HG03135 (cell line): ENCODE measurements around the gene TSPAN10.
"Not testable (repeated sequence)": the region's sequence is repeated elsewhere in the genome, so short reads cannot be mapped to it uniquely, and the experiment has no call there.

Source experiments
- ATAC-seq: cut with Tn5 transposase; IDR thresholded peaks from one replicate; pipeline ENCODE4 v1.9.1; 2021; ENCODE audit warnings: mild to moderate bottlenecking, moderate library complexity; ENCODE audit not compliant: unreplicated experiment

Gene TSPAN10

DNA sequence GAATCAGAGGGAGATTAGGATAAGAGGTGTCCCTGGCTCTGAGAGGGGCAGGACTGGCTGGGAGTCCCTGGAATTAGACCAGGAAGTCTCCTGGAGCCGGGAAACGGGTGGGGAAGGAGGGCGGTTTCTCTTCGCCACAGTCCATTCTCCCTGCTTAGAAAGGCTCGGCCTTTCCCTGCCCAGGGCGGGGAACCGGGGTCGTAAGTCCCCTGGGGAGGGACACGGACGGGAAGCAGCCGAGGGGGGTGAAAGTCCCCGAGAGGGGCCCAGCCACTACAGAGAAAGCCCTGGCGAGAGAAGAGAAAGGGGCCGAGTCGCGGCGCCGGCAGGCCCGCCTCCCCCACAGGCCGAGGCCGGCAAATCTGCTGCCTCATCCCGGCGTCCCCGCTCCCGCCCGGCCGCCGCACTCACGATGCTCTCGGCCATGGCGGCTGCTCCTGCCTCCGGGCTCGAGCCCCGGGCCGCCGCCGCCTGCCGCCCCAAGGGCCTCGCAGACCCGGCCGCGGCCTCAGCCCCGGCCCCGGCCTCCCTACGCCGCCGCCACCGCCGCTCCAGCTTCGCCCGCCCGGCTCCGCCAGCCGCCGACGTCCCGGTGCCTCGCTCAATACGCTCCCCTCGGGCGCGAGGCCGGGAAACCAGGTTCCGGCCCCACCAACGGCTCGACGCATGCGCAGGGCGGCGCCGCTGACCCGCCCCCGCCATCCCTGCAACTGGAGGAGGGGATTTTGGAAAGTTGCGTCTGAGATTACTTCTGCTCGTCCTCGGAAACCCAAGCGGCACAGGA is at the start of gene TSPAN10, which contains the start of gene NPLOC4:
TSS of gene TSPAN10 (plus strand) at position 692 of the 784 bp plus-strand sequence. CDS start 5,217 bp downstream, outside the sequence.
TSS of gene NPLOC4 (minus strand) at position 608 of the 784 bp plus-strand sequence. CDS start at position 426, 182 bp downstream.
- ATAC-seq, result peak; percentile 73

DNA sequence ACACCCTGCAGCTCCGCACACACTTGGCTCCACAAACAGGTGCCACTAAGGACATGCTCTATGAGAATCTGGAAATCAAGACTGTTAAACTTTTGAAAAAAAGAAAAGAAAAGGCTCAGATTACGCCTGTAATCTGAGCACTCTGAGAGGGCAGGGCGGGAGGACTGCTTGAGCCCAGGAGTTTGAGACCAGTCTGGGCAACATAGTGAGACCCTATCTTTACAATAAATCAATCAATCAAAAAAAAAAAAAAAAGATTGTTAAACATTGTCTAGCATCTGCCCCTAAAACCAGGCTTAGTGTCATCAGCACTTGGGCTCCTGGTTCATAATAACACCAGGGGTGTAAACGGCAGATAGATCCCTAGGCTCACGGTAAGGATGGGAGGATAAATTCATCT is 47.4 kb upstream of the TSPAN10 start:
- no peak for ATAC-seq

DNA sequence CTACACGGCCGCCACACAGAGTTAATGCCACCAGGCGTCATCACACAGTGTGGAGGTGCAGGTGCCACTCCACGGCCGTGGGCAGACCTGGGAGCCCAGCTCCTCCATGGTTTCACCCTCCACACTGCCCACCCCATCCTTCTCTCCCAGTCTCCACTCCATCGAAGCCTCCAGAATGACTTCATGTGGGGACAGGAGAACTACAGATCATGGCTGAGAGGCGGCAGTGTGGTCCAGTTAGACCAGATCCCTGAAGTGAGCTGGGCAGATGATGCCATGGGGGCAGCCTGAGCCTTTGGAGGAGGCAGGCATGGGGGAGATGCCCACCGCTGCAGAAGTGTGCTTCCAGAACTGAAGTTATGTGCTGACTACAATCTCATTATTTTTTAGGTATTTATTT is 46.9 kb upstream of the TSPAN10 start:
- ATAC-seq, result no peak

DNA sequence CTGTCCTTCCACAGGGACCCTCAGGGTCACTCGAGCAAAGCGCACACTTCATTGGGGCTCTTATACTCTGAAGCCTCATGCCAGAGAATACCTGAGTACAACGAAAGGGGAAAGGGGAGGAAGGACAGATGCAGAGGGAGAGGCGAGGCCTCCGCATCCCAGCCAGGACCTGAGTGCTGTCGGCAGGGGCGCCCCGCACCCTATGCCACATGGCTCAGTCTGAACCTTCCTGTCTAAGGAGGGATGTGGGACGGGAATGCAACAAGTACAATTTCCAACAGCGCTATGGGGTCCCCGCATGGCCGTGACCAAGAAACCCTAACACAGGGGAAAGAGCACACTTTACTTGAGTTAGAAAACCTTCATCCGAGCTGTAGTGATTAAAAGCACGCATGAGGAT is 45.0 kb upstream of the TSPAN10 start:
- no peak for ATAC-seq

- ATAC-seq, result no peak
These were observed 43.7 kb upstream of the TSPAN10 start for GRCh38 chr17:81593105-81593871.

GRCh38 chr17:81599719-81600486 is 37.1 kb upstream of the TSPAN10 start:
- ATAC-seq, result no peak

- no peak for ATAC-seq
These were observed 35.4 kb upstream of the TSPAN10 start for GRCh38 chr17:81601525-81602120.

GRCh38 chr17:81603846-81604610 is 33.0 kb upstream of the TSPAN10 start:
- no peak for ATAC-seq

DNA sequence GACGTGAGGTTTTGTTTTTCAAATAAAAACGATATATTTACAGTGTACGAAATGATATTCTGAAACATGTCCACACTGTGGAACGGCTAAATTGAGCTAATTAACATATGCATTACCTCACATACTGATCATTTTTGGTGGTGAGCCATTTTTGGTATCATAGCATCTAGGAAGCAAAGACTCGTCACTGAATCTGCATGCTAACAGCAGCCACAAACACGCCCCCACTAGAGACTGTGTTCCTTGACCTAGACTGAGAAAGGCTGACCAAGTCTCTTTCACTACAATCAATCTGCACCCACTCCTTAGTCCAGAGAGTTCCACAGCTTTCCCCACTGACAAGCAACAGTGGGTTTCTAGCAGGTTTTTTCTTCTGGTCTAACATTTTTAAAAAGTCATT is 29.6 kb upstream of the TSPAN10 start:
- no peak for ATAC-seq

DNA sequence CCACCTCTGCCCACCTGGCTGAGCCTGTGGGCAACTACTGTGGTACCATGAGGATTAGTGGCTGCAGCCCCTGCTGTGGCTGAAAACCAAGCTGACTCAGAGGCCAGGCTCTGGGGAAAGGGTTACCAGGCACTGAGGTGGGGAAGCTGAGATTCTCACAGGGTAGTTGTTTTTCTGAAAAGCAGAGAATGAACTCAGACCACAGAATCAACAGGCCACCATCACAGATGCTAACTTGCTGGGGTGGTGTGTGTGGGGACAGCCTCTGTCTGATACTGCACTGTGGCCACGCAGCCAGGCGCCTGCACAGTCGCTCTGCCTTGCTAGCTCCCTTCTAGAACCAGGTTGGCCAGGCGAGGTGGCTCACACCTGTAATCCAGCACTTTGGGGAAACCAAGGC is 28.9 kb upstream of the TSPAN10 start:
- no peak for ATAC-seq

DNA sequence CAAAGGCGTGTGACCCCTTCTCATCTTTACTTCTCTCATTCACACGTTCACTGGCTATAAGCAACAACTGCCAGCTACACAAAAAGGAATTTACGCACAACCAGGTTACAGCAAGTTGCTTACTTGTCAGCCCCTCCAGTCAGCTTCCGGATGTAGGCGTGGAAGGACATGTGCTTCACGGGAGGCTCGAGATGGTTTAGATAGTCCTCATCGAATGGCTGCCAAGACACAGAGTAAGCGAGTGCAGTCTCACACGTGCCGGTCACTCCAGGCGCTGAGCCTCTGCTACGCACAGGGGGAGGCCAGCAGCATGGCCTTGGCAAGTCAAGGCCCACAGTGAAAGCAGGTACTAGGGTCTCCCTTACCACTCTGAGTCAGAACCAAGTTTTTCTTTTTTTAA is 28.4 kb upstream of the TSPAN10 start:
- ATAC-seq, result no peak

DNA sequence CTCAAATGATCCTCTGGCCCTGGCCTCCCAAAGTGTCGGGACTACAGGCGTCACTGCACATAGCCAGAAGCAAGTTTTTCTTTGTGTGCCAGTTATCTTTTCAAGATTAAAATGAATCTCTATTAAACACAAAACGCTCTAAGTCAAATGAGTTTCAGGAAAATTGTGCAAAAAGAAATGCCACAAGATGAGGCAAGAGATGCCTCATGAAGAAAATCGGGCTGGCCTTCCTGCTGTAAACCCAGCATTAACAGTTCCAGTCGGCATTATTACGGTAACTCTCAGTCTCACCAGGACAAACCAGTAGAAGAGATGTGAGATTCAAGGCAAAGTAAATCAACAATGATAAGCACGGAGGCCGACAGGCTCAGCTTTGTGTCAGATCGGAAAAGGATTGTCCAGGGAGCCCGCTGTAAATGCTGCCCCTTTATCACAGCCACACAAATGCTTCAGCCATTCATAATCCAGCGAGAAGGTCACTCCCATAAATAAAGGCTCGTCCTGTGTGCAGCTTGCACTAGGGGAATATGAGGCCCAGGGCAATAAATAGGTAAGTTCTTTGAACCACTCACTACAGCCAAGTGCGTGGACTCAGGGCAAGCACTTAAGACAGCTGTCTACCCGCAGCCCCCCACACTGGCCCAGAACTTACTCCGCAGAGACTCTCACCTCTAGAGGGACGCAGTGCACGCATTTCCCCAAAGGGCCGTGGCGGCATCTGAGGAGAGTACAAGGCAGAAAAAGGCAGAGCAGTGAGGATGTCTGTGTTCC is 27.3 kb upstream of the TSPAN10 start:
- no peak for ATAC-seq

DNA sequence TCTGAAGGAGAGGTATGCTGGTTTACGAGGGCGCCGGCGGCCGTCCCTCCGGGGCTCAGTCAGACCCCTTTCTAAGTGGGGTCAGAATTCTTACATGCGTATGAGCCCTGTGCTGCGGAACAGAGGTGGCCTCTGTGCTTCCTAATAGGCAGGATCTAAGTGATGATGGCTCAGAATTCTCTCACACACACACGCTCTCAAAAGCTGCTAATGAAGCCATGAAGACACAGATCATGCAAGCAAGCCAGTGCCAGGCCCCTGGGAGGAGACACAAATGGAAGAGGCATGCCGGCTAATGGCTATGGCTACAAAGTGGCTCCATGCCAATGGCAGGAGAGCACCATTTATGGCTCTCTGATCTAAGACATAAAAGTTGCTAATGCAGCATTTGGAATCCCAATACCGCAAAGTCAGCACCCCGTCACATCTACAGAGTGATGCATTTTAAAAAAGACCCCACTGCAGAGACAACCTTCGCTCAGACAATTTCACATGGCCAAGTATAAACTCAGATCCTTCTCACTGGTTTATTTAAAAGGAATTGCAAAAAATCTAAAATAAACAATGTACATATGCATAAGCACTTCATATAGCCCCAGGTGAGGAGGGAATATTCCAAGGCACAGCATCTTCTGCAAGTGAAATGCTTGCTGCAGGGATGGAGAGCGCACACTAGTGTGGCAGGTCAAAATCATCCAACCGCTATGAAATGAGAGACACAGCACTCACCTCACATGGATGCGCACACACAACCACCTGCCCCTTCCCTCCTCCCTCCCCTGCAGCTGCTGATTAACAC is 24.6 kb upstream of the TSPAN10 start:
- ATAC-seq, result no peak

DNA sequence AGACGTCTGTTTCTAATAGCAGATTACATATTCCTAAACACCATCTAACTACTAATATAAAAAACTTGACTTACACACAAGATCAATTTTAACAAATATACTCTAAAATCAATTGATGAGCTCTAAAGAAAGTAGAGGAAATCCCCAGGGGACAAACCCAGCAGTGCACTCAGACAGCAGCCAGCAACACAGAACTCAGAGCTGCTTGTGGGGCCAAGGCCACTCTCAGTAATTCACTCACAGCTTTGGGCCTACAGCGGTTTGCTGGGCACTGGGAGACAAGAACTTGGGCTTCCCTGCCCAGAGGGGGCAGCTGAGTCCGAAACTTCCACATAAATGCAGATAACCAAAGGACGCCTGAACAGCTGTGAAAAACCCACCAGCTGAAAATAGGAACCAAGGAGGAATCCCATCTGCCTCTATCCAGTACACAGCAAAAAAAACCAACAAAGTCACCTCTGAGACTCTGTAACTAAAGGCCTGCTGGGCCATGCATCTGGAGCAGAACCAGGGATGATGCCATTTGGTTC is 21.5 kb upstream of the TSPAN10 start:
- no peak for ATAC-seq

DNA sequence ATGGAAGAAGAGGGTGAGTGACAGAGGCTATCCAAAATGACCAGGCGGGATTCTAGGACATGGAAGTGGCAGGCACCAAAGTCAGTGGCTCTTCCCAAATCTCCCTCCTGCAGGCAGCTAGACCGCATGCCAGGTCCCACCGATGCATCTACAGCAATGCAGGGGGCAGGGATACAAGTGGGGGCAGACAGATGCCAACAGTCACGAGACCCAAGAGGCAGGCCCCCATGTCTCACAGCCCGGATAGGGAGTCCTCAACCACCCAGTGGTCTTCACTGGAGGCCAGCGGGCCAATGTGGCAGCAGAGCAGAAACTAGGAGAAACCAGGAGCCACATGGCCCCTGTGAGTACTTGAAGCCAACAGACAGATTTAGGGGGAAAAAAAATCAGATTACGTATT is 20.1 kb upstream of the TSPAN10 start:
- ATAC-seq, result no peak

- not testable (repeated sequence) for ATAC-seq
These were observed 18.7 kb upstream of the TSPAN10 start for GRCh38 chr17:81618307-81618706.

DNA sequence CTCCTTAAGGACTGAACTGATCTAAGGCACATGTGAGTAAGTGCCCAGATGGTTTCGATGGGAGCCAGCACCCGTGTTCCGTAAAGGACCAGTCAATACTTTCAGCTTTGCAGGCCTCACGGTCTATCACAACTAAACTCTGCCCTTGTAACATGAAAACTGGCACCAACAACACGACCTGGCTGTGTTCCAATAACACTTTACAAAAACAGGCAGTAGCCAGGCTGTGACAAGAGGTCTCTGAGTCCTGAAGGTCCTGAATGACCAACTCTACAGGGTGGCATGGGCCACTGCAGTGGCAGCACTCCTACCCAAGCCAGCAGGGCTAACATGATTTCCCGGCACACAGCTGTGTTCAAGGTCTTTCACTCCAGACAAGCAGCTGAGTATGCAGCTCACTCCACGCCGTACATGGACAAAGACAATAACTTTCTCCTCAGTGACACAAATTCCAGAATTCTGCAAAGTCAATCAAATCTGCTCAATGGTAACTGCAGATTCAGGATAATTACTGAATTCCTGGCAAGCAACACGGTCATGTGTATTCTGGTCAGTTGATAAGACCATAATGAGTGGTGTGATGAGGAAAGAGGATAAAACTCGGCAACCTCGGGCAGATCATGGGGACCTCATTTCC is 15.4 kb upstream of the TSPAN10 start:
- ATAC-seq, result no peak

- ATAC-seq, result no peak
These were observed 6.7 kb upstream of the TSPAN10 start for GRCh38 chr17:81630274-81630673.
